ENCODE measurements around the gene ZNF213. TPM values are rescaled to one million over a fixed set of nuclear protein-coding genes. Genes with fewer than 3 reads are reported as not detected.
"Not testable (repeated sequence)": the region's sequence is repeated elsewhere in the genome, so short reads cannot be mapped to it uniquely, and the experiment has no call there.

ZNF213 gene
- total RNA-seq, 1 donor from 2014 or later: 10.8 TPM

GRCh38 chr16:3166505-3166886 lies 31.7 kb downstream of the ZNF213 start:
- no peak for TF ChIP-seq CTCF (IDR thresholded peaks at IDR 0.05)
- Mint-ChIP-seq H3K4me3 (ENCODE audit: unreplicated experiment) (no peak overlapping the region), H3K4me1 (ENCODE audit: low read depth) (peaks cover 9% of the 10 kb centered on the region), H3K9me3 (ENCODE audit: low read depth) (no peaks in the 10 kb centered on the region), H3K36me3 (ENCODE audit: low read depth) (no peaks in the 10 kb centered on the region), H3K27me3 (ENCODE audit: low read depth) (peaks cover 6% of the 10 kb centered on the region), H3K27ac (ENCODE audit: unreplicated experiment) (no peak overlapping the region)
- no peak for DNase-seq (ENCODE audit: low spot score)

GRCh38 chr16:3168729-3169128 lies 33.9 kb downstream of the ZNF213 start:
- H3K9me3 Mint-ChIP-seq (ENCODE audit: low read depth); H3K4me1 Mint-ChIP-seq (ENCODE audit: low read depth); DNase-seq (ENCODE audit: low spot score); H3K27ac Mint-ChIP-seq (ENCODE audit: unreplicated experiment); H3K36me3 Mint-ChIP-seq (ENCODE audit: low read depth); H3K4me3 Mint-ChIP-seq (ENCODE audit: unreplicated experiment); H3K27me3 Mint-ChIP-seq (ENCODE audit: low read depth): not testable (repeated sequence)

GRCh38 chr16:3170440-3171180 lies 35.8 kb downstream of the ZNF213 start:
- peak; percentile 63 for DNase-seq (ENCODE audit: low spot score)
- Mint-ChIP-seq H3K36me3 (ENCODE audit: low read depth) (no peaks in the 10 kb centered on the region), H3K4me3 (ENCODE audit: unreplicated experiment) (peak overlapping the region; percentile 45), H3K9me3 (ENCODE audit: low read depth) (no peaks in the 10 kb centered on the region), H3K4me1 (ENCODE audit: low read depth) (peaks cover 12% of the 10 kb centered on the region), H3K27ac (ENCODE audit: unreplicated experiment) (no peak overlapping the region), H3K27me3 (ENCODE audit: low read depth) (peaks cover 16% of the 10 kb centered on the region)
- no peak for TF ChIP-seq CTCF (IDR thresholded peaks at IDR 0.05)

- Mint-ChIP-seq H3K27ac (ENCODE audit: unreplicated experiment) (no peak overlapping the region), H3K27me3 (ENCODE audit: low read depth) (peaks cover 21% of the 10 kb centered on the region), H3K4me3 (ENCODE audit: unreplicated experiment) (peak overlapping the region; percentile 45), H3K9me3 (ENCODE audit: low read depth) (no peaks in the 10 kb centered on the region), H3K4me1 (ENCODE audit: low read depth) (peaks cover 14% of the 10 kb centered on the region), H3K36me3 (ENCODE audit: low read depth) (no peaks in the 10 kb centered on the region)
- no peak for DNase-seq (ENCODE audit: low spot score)
- no peak for TF ChIP-seq CTCF (IDR thresholded peaks at IDR 0.05)
Measured at GRCh38 chr16:3171181-3171854, 36.5 kb downstream of the ZNF213 start.

- no peak for DNase-seq (ENCODE audit: low spot score)
- Mint-ChIP-seq H3K36me3 (ENCODE audit: low read depth) (no peaks in the 10 kb centered on the region), H3K9me3 (ENCODE audit: low read depth) (no peaks in the 10 kb centered on the region), H3K4me1 (ENCODE audit: low read depth) (peaks cover 14% of the 10 kb centered on the region), H3K27me3 (ENCODE audit: low read depth) (peaks cover 21% of the 10 kb centered on the region), H3K27ac (ENCODE audit: unreplicated experiment) (no peak overlapping the region), H3K4me3 (ENCODE audit: unreplicated experiment) (no peak overlapping the region)
- TF ChIP-seq CTCF (IDR thresholded peaks at IDR 0.05): no peak
Measured at GRCh38 chr16:3171855-3172593, 37.2 kb downstream of the ZNF213 start.

All from chondrocyte (in vitro differentiated cells).